C4-2B (cell line): ENCODE results near the gene ASB3.

ENCODE experiments used
- ZFX ChIP-seq: fragments of 450-650 bp; IDR thresholded peaks from 2 replicates; pipeline ENCODE4 v1.6.1; 2017
- TF ChIP-seq, protein P1 (sequence below): fragments of 450-650 bp; conservative IDR thresholded peaks from 2 replicates; pipeline ENCODE4 v1.5.1; 2017; ENCODE audit warnings: mild to moderate bottlenecking

DNA sequence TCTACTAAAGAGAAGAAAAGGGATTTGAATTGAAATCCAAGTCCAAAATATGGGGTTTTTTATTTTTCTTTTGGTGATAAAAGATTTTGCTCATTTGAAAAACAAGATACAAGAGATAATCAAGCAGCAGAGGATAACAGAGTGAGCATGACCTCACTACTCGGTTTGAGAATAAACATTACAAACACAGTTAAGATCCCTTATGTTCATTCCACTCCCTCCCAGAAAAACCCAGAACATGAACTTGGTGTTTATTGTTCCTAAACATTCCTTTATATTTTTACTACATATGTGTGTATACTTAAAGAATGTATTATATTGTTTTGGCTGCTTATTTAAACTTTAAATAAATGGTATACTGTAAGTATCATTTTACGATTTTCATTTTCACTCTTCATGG lies 165.8 kb downstream of the ASB3 start:
- TF ChIP-seq, protein P1, sequence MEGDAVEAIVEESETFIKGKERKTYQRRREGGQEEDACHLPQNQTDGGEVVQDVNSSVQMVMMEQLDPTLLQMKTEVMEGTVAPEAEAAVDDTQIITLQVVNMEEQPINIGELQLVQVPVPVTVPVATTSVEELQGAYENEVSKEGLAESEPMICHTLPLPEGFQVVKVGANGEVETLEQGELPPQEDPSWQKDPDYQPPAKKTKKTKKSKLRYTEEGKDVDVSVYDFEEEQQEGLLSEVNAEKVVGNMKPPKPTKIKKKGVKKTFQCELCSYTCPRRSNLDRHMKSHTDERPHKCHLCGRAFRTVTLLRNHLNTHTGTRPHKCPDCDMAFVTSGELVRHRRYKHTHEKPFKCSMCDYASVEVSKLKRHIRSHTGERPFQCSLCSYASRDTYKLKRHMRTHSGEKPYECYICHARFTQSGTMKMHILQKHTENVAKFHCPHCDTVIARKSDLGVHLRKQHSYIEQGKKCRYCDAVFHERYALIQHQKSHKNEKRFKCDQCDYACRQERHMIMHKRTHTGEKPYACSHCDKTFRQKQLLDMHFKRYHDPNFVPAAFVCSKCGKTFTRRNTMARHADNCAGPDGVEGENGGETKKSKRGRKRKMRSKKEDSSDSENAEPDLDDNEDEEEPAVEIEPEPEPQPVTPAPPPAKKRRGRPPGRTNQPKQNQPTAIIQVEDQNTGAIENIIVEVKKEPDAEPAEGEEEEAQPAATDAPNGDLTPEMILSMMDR: no peak
- no peak for TF ChIP-seq ZFX
